GM19467 (cell line): ENCODE data around the gene USH1C.

Experiments
- ATAC-seq: cut with Tn5 transposase; IDR thresholded peaks from one replicate; pipeline ENCODE4 v1.9.1; 2021; ENCODE audit warnings: mild to moderate bottlenecking, moderate library complexity; ENCODE audit not compliant: unreplicated experiment

The USH1C gene

GRCh38 chr11:17544181-17544622, at the start of gene USH1C:
TSS of gene USH1C (minus strand) at chr11:17544416. CDS start at chr11:17544307, 109 bp downstream.
- no peak for ATAC-seq

GRCh38 chr11:17593466-17594245, 49.4 kb upstream of the USH1C start:
- no peak for ATAC-seq

- ATAC-seq, result no peak
These were observed 47.1 kb upstream of the USH1C start for GRCh38 chr11:17591293-17591692.

GRCh38 chr11:17590463-17590862, 46.2 kb upstream of the USH1C start:
- no peak for ATAC-seq

DNA sequence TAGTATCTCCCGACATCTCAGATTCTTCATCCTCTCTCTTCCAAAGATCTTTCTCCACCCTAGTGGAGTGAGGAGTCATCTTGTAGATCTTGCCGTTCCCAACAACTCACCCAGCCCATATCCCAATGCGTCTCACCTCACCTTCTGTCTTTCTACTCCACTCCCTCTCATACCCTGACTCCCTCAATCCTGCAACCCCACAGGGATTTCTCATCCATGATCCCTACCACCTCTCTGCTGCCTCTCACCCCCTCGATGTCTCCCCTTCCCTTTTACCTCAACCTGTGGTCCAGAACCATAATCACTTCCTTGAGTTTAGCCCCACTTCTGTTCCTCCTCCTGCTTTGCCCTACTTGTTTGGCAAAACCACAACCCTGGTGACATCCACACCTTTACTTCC, 44.5 kb upstream of the USH1C start:
- ATAC-seq, result no peak

DNA sequence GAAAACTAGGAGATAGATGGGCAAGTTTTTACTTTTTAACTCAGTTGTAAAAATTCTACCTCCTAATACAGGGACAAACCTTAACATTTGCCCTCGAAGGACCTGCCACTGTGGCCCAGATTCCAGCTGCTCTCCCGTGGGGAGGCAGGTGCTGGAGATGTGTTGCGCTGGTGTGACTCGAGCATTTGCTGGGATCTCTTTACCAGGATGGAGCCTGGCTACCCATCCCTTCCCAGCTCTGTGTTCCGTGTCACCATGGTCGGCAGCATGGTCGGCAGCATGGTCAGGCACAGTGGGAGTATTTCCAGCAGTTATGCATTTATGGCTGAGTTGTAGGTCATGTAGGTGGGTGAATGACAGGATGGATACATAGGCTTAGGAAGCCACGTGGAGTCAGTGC, 44.0 kb upstream of the USH1C start:
- no peak for ATAC-seq

DNA sequence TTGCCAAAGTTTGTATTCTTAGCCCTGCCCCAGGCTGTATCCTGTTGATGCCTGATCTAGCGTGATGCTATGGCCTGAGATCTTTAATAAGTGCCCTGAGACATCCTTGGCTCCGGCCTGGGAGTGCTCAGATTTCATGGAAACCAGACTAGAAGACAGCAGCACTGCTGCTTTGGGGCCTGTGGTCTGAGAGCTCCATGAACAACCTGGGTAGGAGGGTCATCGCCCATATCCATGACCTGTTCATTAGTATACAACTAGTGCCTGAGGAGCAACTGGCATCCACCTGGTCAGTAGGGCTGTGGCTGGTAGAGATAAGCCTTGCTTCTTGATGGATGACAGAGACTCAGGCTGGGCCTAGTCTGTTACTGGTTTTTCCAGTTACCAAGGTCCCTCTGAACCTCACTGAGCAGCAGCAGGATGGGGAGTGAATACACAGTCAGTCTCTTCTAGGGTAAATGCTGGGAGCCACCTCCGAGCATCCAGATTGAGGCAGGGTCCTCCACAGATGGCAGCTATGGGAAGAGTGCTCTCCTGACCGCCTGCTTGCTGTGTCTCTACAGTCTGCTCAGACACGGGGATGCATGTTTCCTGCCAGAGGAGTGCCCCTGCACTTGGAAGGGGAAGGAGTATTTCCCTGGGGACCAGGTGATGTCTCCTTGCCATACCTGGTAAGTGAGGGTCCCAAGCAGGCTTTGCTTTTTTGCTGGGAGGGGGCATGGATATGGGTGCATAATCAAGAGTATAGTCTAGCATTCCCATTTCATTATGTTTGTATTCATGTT, 41.9 kb upstream of the USH1C start:
- no peak for ATAC-seq

- no peak for ATAC-seq
These were observed 37.5 kb upstream of the USH1C start for GRCh38 chr11:17581732-17582053.

GRCh38 chr11:17581036-17581731, 37.0 kb upstream of the USH1C start:
- ATAC-seq, result no peak

DNA sequence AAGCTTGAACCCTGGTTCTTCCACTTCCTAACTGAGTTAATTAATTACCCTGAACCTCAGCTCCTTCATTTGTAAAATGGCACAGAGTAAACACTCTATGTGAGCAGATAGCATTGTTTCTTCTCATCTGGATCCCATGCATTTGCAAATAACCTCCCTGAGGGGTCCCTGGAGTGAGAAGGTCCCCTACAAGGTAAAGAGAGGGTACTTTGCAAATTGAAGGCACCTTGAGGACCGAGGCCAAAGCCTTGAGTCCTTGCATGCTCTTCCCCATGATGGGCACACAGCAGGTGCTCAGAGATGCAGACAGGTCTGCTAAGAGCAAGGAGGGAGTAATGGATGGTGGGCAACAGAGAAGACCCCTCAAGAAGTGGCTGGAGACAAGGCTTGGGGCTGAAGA, 36.1 kb upstream of the USH1C start:
- no peak for ATAC-seq

GRCh38 chr11:17579451-17579850, 35.2 kb upstream of the USH1C start:
- no peak for ATAC-seq

- no peak for ATAC-seq
These were observed 34.7 kb upstream of the USH1C start for GRCh38 chr11:17578958-17579357.

- no peak for ATAC-seq
These were observed 34.1 kb upstream of the USH1C start for GRCh38 chr11:17578296-17578695.

GRCh38 chr11:17575431-17576425, 31.5 kb upstream of the USH1C start:
- no peak for ATAC-seq

DNA sequence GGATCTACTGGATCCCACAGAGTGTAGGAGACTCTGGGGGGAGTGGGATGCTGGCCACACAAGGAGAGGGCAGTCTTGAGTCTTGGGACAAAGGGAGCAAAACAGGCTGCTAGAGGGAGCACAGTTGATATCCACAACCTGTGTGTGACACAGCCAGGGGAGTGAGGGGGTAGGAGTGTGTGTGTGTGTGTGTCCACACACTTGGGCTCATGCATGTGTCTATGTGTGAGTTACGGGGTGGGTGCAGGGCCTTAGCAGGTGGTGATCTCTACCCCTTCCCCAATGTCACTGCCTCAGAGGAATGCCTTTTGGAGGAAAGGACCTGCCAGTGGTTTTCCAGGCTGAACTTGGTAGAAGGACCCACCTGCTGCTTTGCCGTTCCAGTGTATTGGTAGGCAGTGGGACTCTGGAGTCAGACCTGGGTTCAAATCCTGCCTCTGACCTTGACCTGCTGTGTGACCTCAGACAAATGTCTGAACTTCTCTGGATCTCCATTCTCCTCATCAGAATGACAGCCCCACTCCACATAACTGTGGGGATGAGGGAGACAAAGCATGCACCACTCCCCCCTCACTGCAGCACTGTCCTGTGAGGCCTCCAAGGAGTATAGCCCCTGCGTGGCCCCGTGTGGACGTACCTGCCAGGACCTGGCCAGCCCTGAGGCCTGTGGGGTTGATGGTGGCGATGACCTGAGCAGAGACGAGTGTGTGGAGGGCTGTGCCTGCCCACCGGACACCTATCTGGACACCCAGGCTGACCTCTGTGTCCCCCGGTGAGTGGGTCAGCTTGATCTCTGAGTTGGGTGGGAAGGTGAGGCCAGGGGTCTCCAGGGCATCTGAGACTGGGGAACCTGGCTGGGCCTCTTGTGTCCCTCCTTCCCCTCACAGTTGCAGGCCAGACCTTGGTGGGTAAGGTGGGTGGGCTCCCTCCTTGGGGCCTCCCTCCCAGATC, 30.2 kb upstream of the USH1C start:
- no peak for ATAC-seq

- no peak for ATAC-seq
These were observed 29.3 kb upstream of the USH1C start for GRCh38 chr11:17573526-17573925.

DNA sequence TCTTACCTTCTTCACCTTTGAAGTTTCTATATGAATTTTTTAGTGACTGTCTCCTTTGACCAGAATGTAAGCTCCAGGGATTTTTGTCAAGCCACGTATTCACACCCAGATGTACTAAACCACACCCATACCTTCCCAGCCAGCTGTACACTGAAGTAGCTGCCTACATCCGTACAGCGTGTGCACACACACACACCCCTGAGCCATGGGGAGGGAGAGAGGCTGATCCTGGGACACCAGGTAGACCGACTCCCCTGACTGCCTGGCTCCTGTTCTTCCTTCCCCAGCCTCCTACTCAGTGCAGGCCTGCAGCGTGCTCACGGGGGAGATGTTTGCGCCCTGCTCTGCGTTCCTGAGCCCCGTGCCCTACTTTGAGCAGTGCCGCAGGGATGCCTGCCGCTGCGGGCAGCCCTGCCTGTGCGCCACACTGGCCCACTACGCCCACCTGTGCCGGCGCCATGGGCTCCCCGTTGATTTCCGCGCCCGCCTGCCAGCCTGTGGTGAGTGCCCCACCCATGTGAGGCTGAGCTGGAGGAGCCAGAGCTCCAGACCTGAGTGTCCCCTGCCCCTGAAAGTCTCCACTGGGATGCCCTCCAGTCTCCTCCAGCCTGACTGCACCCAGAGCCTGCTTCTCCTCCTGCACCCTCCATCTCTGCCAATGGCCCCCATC, 28.7 kb upstream of the USH1C start:
- ATAC-seq, result no peak

DNA sequence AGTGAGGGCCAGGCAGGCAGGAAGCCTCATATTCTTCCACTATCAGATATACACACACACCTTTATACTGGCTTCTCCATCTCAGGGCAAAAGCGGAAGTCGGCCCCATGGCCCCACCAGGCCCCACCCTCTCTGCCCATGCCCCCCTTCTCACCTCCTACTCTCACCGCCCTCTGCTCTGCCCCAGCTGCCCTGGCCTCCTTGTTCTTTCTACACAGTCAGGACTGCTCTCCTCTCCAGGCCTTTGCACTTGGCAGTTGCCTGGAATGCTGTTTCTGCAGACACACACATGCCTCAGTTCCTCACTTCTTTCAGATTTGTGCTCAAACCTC, 28.1 kb upstream of the USH1C start:
- no peak for ATAC-seq
